Myocyte (in vitro differentiated cells): ENCODE results near the gene RALGDS. TPM values are rescaled to one million over a fixed set of nuclear protein-coding genes. Genes with fewer than 3 reads are reported as not detected.
A peak's percentile ranks its signal among the peaks of the same experiment; 100 is the strongest.
"Not testable (repeated sequence)": the region's sequence is repeated elsewhere in the genome, so short reads cannot be mapped to it uniquely, and the experiment has no call there.

ENCODE experiments used
- DNase-seq: peaks from one replicate; pipeline ENCODE4 v3.0.0-alpha.2; 2012; ENCODE audit warnings: low read depth
- total RNA-seq: library from RNA; depleted of rRNA; stranded (reverse); fragments of >200 nt; gene quantifications from 2 replicates; pipeline ENCODE4 v1.2.3, GENCODE V29; 2014

The RALGDS gene
- total RNA-seq, 1 donor from 2014 or later = 11.3 TPM

DNA sequence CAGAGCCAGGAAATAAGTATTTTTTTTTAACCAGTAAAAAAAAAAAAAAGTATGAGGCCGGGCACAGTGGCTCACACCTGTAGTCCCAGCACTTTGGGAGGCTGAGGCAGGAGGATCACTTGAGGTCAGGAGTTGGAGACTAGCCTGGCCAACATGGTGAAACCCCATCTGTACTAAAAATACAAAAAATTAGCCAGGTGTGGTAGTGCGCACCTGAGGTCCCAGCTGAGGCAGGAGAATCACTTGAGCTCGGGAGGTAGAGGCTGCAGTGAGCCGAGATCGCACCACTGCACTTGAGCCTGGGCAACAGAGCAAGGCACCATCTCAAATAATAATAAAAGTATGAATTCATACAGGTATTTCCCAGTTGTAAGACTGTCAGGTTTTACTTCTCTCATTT is 48.8 kb downstream of the RALGDS start:
- DNase-seq = not testable (repeated sequence)

DNA sequence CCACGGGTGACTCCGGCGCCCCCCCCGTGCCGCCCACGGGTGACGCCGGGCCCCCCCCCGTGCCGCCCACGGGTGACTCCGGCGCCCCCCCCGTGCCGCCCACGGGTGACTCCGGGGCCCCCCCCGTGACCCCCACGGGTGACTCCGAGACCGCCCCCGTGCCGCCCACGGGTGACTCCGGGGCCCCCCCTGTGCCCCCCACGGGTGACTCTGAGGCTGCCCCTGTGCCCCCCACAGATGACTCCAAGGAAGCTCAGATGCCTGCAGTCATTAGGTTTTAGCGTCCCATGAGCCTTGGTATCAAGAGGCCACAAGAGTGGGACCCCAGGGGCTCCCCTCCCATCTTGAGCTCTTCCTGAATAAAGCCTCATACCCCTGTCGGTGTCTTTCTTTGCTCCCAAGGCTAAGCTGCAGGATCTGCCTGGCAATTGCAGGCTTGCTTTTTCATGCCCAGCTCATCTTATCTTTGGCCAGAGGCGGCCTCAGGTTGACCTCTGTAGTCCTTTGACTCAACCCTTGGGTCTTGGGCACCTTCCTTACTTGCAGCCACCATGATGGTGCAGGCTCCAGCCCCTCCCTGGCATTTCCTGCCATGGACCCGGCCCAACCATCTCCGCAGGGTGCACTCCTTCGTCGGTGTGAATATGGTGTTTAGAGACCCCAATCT is 49.4 kb downstream of the RALGDS start:
- DNase-seq = no peak

DNA sequence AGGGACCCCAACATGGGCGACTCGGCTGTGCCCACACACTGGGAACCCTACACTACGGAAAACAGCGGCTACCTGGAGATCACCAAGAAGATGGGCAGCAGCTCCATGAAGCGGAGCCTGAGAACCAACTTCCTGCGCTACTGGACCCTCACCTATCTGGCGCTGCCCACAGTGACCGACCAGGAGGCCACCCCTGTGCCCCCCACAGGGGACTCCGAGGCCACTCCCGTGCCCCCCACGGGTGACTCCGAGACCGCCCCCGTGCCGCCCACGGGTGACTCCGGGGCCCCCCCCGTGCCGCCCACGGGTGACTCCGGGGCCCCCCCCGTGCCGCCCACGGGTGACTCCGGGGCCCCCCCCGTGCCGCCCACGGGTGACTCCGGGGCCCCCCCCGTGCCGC is 50.1 kb downstream of the RALGDS start:
- not testable (repeated sequence) for DNase-seq

DNA sequence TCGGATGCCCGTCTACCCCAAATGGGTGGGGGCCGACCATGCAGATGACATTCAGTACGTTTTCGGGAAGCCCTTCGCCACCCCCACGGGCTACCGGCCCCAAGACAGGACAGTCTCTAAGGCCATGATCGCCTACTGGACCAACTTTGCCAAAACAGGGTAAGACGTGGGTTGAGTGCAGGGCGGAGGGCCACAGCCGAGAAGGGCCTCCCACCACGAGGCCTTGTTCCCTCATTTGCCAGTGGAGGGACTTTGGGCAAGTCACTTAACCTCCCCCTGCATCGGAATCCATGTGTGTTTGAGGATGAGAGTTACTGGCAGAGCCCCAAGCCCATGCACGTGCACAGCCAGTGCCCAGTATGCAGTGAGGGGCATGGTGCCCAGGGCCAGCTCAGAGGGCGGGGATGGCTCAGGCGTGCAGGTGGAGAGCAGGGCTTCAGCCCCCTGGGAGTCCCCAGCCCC is 50.5 kb downstream of the RALGDS start:
- not testable (repeated sequence) for DNase-seq

DNA sequence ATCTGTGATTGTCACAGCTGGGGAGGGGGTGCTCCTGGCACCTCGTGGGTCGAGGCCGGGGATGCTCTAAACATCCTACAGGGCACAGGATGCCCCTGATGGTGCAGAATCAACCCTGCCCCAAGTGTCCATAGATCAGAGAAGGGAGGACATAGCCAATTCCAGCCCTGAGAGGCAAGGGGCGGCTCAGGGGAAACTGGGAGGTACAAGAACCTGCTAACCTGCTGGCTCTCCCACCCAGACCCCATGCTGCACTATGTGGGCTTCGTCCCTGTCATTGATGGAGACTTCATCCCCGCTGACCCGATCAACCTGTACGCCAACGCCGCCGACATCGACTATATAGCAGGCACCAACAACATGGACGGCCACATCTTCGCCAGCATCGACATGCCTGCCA is 52.6 kb downstream of the RALGDS start:
- not testable (repeated sequence) for DNase-seq

DNA sequence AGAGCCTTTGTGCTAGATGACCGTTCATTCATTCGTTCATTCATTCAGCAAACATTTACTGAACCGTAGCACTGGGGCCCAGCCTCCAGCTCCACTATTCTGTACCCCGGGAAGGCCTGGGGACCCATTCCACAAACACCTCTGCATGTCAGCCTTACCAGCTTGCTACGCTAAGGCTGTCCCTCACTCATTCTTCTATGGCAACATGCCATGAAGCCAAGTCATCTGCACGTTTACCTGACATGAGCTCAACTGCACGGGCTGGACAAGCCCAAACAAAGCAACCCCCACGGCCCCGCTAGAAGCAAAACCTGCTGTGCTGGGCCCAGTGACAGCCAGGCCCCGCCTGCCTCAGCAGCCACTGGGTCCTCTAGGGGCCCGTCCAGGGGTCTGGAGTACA is 53.2 kb downstream of the RALGDS start:
- DNase-seq = no peak

DNA sequence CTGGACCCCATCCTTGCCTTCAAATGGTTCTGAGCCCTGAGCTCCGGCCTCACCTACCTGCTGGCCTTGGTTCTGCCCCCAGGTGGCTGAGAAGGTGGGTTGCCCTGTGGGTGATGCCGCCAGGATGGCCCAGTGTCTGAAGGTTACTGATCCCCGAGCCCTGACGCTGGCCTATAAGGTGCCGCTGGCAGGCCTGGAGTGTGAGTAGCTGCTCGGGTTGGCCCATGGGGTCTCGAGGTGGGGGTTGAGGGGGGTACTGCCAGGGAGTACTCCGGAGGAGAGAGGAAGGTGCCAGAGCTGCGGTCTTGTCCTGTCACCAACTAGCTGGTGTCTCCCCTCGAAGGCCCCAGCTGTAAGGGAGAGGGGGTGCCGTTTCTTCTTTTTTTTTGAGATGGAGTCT is 54.0 kb downstream of the RALGDS start:
- no peak for DNase-seq

DNA sequence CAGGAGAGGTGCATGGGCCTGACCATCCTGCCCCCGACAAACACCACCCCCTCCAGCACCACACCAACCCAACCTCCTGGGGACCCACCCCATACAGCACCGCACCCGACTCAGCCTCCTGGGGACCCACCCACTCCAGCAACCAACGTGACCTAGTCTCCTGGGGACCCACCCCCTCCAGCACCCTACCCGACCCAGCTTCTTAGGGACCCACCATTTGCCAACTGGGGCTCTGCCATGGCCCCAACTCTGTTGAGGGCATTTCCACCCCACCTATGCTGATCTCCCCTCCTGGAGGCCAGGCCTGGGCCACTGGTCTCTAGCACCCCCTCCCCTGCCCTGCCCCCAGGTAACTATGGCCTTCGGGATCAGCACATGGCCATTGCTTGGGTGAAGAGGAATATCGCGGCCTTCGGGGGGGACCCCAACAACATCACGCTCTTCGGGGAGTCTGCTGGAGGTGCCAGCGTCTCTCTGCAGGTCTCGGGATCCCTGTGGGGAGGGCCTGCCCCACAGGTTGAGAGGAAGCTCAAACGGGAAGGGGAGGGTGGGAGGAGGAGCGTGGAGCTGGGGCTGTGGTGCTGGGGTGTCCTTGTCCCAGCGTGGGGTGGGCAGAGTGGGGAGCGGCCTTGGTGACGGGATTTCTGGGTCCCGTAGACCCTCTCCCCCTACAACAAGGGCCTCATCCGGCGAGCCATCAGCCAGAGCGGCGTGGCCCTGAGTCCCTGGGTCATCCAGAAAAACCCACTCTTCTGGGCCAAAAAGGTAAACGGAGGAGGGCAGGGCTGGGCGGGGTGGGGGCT is 54.7 kb downstream of the RALGDS start:
- no peak for DNase-seq

DNA sequence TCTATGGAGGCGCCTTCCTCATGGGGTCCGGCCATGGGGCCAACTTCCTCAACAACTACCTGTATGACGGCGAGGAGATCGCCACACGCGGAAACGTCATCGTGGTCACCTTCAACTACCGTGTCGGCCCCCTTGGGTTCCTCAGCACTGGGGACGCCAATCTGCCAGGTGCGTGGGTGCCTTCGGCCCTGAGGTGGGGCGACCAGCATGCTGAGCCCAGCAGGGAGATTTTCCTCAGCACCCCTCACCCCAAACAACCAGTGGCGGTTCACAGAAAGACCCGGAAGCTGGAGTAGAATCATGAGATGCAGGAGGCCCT is 56.0 kb downstream of the RALGDS start:
- DNase-seq = no peak

DNA sequence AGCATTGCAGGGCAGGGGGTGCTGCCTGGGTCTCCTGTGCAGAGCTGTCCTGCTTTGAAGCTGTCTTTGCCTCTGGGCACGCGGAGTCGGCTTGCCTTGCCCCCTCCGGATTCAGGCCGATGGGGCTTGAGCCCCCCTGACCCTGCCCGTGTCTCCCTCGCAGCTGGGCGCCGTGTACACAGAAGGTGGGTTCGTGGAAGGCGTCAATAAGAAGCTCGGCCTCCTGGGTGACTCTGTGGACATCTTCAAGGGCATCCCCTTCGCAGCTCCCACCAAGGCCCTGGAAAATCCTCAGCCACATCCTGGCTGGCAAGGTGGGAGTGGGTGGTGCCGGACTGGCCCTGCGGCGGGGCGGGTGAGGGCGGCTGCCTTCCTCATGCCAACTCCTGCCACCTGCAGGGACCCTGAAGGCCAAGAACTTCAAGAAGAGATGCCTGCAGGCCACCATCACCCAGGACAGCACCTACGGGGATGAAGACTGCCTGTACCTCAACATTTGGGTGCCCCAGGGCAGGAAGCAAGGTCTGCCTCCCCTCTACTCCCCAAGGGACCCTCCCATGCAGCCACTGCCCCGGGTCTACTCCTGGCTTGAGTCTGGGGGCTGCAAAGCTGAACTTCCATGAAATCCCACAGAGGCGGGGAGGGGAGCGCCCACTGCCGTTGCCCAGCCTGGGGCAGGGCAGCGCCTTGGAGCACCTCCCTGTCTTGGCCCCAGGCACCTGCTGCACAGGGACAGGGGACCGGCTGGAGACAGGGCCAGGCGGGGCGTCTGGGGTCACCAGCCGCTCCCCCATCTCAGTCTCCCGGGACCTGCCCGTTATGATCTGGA is 56.6 kb downstream of the RALGDS start:
- no peak for DNase-seq

DNA sequence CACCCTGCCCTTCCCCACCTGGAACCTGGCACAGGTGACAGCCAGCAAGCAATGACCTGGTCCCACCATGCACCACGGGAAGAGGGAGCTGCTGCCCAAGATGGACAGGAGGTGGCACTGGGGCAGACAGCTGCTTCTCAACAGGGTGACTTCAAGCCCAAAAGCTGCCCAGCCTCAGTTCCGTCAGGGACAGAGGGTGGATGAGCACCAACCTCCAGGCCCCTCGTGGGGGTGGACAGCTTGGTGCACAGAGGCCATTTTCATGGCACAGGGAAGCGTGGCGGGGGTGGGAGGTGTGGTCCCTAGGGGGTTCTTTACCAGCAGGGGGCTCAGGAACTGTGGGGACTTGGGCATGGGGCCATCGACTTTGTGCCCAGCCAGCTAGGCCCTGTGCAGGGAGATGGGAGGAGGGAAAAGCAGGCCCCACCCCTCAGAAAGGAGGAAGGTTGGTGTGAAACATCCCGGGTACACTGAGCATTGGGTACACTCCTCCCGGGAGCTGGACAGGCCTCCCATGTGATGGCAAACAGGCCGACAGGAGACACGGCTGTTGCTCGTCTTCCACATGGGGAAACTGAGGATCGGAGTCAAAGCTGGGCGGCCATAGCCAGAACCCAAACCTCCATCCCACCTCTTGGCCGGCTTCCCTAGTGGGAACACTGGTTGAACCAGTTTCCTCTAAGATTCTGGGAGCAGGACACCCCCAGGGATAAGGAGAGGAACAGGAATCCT is 57.4 kb downstream of the RALGDS start:
- DNase-seq = no peak

DNA sequence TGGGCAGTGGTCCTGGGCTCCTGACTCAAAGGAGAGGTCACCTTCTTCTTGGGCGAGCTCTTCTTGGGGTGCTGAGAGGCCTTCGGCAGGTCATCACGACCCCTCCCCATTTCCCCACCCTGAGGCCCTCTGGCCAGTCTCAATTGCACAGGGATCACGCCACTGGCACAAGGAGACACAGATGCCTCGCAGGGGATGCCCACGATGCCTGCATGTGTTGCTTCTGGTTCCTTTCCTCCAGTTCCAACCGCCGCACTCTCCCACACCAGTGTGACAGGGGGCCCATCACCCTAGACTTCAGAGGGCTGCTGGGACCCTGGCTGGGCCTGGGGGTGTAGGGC is 57.9 kb downstream of the RALGDS start:
- no peak for DNase-seq

DNA sequence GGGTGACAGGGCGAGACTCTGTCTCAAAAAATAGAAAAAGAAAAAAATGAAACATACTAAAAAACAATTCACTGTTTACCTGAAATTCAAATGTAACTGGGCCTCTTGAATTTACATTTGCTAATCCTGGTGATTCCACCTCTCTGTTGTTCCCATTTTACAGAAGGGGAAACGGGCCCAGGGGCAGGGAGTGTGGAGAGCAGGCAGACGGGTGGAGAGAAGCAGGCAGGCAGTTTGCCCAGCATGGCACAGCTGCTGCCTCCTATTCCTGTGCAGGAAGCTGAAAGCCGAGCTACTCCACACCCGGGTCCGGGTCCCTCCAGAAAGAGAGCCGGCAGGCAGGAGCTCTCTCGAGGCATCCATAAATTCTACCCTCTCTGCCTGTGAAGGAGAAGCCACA is 58.5 kb downstream of the RALGDS start:
- DNase-seq = not testable (repeated sequence)

DNA sequence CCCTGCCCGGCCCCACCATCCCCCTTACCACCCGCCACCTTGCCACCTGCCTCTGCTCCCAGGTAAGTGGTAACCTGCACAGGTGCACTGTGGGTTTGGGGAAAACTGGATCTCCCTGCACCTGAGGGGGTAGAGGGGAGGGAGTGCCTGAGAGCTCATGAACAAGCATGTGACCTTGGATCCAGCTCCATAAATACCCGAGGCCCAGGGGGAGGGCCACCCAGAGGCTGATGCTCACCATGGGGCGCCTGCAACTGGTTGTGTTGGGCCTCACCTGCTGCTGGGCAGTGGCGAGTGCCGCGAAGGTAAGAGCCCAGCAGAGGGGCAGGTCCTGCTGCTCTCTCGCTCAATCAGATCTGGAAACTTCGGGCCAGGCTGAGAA is 59.3 kb downstream of the RALGDS start, which contains the start of gene CEL:
CEL (plus strand) TSS at position 218 of the 382 bp plus-strand sequence; CDS start at position 240, 22 bp downstream.
- DNase-seq = not testable (repeated sequence)

DNA sequence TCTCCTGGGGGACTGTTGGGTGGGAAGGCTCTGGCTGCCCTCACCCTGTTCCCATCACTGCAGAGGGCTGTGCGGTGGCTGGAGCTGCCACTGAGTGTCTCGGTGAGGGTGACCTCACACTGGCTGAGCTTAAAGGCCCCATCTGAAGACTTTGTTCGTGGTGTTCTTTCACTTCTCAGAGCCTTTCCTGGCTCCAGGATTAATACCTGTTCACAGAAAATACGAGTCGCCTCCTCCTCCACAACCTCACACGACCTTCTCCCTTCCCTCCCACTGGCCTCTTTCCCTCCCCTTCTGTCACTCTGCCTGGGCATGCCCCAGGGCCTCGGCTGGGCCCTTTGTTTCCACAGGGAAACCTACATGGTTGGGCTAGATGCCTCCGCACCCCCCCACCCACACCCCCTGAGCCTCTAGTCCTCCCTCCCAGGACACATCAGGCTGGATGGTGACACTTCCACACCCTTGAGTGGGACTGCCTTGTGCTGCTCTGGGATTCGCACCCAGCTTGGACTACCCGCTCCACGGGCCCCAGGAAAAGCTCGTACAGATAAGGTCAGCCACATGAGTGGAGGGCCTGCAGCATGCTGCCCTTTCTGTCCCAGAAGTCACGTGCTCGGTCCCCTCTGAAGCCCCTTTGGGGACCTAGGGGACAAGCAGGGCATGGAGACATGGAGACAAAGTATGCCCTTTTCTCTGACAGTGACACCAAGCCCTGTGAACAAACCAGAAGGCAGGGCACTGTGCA is 59.8 kb downstream of the RALGDS start:
- DNase-seq = not testable (repeated sequence)

DNA sequence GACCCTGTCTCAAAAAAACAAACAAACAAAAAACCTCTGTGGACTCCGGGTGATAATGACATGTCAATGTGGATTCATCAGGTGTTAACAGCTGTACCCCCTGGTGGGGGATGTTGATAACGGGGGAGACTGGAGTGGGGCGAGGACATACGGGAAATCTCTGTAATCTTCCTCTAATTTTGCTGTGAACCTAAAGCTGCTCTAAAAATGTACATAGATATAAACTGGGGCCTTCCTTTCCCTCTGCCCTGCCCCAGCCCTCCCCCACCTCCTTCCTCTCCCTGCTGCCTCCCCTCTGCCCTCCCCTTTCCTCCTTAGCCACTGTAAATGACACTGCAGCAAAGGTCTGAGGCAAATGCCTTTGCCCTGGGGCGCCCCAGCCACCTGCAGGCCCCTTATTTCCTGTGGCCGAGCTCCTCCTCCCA is 60.6 kb downstream of the RALGDS start:
- no peak for DNase-seq

DNA sequence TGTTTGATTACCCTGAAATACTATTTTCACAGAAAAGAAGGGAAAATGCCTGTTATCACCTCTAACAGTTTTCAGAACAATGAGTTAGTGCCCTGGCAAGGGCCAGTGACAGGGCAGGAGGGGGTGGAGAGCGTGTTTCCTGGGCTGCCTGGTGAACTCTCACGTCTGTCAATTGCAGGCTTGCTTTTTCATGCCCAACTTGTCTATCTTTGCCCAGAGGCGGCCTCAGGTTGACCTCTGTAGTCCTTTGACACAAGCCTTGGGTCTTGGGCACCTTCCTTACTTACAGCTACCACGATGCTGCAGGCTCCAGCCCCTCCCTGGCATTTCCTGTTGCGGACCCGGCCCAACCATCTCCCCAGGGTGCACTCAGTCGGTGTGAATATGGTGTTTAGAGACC is 61.4 kb downstream of the RALGDS start:
- DNase-seq = no peak

DNA sequence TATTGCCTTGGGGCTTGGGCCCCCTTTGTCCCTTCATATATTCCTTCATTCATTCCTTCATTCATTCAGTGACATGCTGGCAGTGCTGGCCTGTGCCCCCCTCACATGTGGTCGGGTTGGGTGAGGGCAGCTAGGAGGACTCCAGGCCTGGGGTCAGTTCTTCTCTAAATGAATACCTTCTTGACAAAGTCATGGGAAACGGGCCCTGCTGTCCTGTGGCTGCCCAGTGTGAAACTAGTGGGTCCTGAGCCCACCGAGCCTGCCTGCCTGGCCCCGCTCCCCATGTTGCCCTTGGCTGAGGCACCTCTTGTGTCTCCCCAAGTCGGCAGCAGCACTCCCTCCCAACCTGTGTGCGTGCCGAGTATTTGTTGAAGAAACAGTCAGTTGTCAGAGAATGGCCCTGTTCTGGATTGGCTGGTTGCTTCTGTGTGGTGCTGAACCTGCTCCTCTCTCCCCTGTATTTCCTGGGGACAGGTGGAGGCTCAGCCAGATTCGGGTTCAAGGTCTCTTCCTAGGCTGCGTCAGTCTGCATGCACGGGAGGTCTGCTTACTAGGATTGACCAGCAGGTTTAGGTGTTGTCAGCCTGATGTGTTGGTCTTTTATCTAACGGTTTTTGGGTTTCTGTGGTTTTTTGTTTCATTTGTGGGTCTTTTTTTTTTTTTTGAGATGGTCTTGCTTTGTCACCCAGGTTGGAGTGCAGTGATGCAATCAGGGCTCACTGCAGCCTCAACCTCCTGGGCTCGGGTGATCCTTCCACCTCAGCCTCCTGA is 62.3 kb downstream of the RALGDS start:
- no peak for DNase-seq

DNA sequence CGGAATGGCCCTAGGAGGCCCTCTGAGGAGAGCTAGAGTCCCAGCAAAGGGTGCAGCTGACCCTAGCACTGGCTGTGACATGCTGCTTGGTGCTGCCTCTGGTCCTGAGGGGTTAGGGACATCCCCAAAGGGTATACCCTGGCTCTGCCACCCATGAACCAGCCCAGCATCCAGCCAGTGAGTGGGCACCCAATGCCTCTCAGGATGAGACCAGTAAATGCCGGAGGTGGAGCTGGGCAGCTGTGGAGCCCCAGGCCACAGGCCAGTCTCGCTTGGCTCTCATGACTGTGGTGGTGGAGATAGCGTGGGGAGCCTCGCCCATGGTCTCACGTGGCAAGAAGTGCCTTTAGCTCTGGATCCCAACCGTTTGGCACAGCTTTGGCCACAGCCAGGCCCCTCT is 63.0 kb downstream of the RALGDS start:
- DNase-seq = peak; percentile 74

DNA sequence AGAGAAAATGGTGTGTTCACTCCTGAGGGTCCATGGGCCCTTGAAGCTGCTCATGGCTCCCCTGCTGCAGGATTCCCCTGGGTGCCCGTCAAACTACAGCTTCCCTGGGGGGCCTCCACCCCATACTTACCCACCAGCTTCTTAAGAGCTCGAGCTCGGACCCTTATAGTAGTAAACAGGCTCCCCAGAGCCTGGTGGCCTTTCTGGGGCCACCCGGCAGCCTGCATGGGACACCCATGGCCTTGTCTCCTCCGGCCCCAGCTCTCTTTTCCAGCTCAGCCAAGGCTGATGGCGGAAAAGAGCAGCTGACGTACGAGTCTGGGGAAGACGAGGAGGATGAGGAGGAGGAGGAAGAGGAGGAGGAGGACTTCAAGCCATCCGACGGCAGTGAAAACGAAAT is 63.5 kb downstream of the RALGDS start:
- DNase-seq = no peak
